ENCODE results near the gene EGFLAM.

EGFLAM gene

DNA sequence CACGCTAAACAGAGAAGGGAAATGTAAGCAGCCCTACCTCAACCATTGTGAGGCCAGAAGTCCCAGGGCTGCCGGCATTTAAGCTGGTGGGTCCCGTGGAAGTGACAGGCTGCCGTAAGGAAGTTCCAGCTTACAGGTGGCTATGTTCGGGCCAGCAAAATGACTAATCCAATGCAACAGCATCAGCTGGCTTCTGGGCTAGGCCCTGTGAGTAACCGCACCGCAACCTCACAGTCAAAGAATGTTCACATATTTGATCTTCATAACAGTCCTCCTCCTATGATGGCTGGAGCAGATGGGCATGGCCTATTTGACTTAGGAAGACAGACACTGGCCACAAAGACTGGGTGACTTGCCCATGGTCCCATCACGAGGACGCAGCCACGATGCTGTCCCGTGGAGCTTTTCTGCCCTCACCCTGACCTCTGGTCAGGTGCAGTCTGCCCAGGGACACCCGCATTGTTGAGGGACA, 209.9 kb downstream of the EGFLAM start:
- H3K27me3 Mint-ChIP-seq: peaks cover 21% of the 10 kb centered on the region
- no peak overlapping the region for H3K4me3 Mint-ChIP-seq
- H3K27ac Mint-ChIP-seq: no peak overlapping the region
- H3K4me1 Mint-ChIP-seq: no peaks in the 10 kb centered on the region
- ATAC-seq: no peak
- no peak for DNase-seq
- no peaks in the 10 kb centered on the region for H3K9me3 Mint-ChIP-seq

DNA sequence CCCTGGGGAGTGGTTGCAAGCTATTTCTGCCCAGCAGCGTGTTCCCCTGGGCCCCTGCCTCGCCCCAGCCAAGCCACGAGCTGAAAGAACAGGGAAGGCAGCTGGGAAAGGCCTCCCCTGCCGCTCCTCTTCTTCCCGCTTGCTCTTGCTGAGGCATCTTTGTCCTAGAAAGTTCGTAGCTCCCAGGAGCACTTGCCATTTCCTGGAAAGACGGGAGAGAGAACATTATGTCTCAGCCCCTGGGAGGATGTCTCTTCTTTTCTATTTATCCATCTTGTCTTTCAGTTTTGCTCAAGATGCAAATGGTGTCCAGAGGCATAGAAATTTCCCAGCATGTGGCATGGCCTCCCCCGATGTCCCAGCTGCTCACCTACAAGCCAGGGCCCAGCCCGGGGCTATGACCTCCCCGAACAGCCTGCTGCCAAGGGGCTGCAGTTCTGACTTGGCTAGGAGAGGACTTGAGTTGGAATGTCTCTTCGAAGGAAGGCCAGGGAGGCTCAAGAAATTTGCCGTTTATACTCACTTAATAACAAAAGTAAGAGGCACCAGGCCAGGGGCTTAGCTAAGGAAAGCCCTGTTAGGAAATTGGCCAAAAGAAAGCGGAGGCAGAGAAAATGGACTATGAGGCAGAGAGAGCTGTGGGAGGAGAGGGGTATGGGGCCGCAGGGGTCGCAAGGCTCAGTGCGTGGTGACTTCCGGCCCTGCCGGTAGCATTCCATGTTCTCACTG, 210.8 kb downstream of the EGFLAM start:
- no peak overlapping the region for H3K27ac Mint-ChIP-seq
- H3K4me3 Mint-ChIP-seq: no peak overlapping the region
- no peaks in the 10 kb centered on the region for H3K9me3 Mint-ChIP-seq
- ATAC-seq (no peak), DNase-seq (no peak)
- peaks cover 30% of the 10 kb centered on the region for H3K27me3 Mint-ChIP-seq
- H3K4me1 Mint-ChIP-seq: no peaks in the 10 kb centered on the region

DNA sequence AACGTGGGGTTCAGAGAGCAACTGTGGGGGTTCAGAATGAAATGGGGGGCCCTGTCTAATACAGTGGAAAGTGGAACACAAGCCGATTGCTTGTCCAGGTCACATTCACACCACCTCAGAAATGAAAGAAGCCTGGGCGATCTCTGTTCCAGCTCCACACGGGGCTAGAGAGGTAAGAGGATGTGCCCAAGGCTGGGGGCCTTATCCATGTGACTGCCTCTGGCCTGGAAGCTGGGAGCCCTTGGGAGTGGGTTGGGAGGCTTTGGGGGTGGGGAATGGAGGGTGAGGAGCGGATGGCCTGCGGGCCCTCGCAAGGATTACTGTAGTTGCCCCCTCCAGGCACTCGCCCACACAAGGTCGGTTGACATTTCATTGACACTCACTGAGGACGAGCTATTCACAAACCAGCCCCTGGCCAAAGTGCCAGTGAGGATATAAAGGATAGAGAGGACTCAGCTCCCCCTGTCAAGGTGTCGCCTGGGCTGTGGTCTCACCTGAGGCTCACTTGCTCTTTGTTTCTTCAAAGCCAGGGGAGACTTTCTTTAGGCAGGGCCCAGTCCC, 211.4 kb downstream of the EGFLAM start:
- Mint-ChIP-seq H3K9me3 (no peaks in the 10 kb centered on the region), H3K27me3 (peaks cover 36% of the 10 kb centered on the region), H3K4me1 (no peaks in the 10 kb centered on the region), H3K27ac (no peak overlapping the region), H3K4me3 (no peak overlapping the region)
- no peak for ATAC-seq
- DNase-seq: no peak

DNA sequence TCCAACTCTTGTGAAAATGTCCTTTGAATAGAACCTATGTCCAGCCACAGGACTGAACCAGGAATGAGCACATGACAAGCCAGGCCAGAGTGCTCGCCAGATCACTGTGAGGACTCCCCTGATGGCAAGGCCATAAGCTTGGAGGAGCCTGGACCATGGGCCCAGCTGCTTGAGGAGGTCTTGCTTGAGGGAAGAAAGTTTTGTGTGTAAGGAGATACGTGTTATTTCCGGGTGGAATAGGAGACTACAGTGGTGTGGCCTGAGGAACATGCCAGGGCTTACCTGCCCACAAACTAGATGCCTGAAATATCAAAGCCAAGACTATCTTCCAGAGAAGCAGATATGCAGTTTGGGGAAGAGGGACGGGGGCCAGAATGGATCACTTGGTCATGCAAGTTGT, 213.3 kb downstream of the EGFLAM start:
- no peaks in the 10 kb centered on the region for H3K9me3 Mint-ChIP-seq
- no peak for DNase-seq

GRCh38 chr5:38472541-38472940, 214.2 kb downstream of the EGFLAM start:
- peaks cover 54% of the 10 kb centered on the region for H3K27me3 Mint-ChIP-seq
- peak; percentile 12 for ATAC-seq
- DNase-seq: no peak
- no peaks in the 10 kb centered on the region for H3K9me3 Mint-ChIP-seq
- H3K4me1 Mint-ChIP-seq: no peaks in the 10 kb centered on the region
- H3K27ac Mint-ChIP-seq: no peak overlapping the region
- no peak overlapping the region for H3K4me3 Mint-ChIP-seq

More for the DNA sequence above, 213.3 kb downstream of the EGFLAM start:
- H3K4me1 Mint-ChIP-seq: no peaks in the 10 kb centered on the region
- H3K4me3 Mint-ChIP-seq: no peak overlapping the region
- peaks cover 48% of the 10 kb centered on the region for H3K27me3 Mint-ChIP-seq
- no peak overlapping the region for H3K27ac Mint-ChIP-seq
- no peak for ATAC-seq

DNA sequence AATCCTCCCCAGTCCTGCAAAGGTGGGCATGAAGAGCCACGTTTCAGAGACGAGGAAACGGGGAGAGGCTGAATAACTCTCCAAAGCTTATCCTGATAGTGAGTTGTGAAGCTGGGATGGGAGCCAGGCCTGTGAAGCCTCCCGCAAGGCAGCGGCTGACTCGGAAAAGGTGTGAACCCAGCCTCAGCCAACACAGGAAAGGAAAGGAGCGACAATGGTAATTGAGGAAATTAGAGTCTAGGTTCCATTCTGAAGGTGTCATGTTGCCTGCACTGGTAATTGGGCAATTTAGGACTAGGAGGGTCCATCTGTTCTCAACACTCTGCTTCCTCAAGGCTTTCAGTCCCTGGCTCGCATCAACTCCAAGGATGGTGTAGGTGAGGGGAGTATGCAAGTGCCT, 214.6 kb downstream of the EGFLAM start:
- H3K27ac Mint-ChIP-seq: no peak overlapping the region
- H3K4me3 Mint-ChIP-seq: no peak overlapping the region
- peaks cover 58% of the 10 kb centered on the region for H3K27me3 Mint-ChIP-seq
- H3K9me3 Mint-ChIP-seq: no peaks in the 10 kb centered on the region
- no peaks in the 10 kb centered on the region for H3K4me1 Mint-ChIP-seq
- no peak for DNase-seq
- no peak for ATAC-seq

DNA sequence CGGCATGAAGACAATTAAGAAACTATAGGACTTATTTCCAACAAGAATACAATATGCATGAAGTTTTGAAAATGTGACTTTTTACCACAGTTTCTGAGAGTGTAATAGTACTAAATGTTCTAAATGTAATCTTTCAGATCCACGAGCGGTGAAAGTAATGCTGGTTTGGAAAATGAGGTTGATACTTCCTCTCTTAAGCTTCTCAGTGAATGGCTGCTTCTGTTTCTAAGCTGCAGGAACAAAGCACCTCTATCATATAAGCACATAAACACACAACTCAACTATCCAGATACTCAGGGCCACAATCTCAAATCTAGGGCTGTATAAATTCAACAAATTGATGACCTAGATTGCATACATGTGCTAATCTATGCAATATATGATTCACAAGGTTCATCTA, 219.8 kb downstream of the EGFLAM start:
- Mint-ChIP-seq H3K4me3 (no peak overlapping the region), H3K4me1 (no peaks in the 10 kb centered on the region), H3K9me3 (no peaks in the 10 kb centered on the region), H3K27ac (no peak overlapping the region), H3K27me3 (peaks cover 73% of the 10 kb centered on the region)
- DNase-seq (no peak), ATAC-seq (no peak)

DNA sequence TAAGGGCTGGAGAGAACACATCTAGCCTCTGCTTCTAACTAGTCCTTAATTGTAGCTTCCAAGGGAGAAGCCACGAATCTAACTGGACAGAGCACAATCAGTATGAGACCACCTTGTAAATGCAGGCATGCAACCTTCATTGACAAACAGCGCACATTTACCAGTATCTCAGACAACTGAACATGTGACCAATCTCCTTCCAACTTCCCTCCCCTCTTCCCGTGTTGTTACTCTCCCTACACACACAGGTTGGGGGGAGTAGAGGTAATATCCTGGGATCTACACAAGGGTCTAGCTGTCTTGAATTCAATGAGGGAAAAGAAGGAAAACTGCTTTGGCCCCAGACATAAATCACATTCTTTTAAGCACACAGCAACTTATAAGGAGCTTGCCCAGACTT, 220.5 kb downstream of the EGFLAM start:
- Mint-ChIP-seq H3K27ac (no peak overlapping the region), H3K4me1 (no peaks in the 10 kb centered on the region), H3K4me3 (no peak overlapping the region), H3K9me3 (no peaks in the 10 kb centered on the region), H3K27me3 (peaks cover 71% of the 10 kb centered on the region)
- DNase-seq (no peak), ATAC-seq (no peak)

DNA sequence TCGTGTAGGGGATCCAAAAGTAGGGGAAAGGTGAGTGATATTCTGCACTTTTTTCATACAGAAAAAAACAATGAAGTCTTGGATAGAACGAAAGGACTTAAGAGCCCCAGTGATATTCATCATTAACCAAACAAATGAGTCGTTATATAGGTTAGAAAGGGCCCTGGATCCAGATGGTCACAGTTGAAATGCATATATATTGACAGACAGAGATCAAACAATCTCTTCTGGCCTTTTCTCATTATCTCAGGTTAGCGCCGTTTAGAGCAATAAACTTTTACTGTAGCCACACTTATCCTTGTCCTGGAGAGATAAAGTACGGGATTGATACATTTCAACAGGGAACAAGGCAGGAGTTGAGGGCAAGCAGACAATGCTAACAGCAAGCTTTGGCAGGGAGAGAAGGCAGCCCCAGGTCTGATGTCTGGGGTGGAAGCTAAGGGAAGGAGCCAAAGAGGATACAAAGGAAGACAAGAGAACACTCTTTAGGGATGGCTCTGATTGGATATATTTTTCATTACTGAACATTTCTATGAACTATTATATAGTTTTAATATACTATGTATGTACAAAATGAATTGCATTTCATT, 221.1 kb downstream of the EGFLAM start:
- peaks cover 70% of the 10 kb centered on the region for H3K27me3 Mint-ChIP-seq
- no peak overlapping the region for H3K27ac Mint-ChIP-seq
- H3K4me1 Mint-ChIP-seq: no peaks in the 10 kb centered on the region
- ATAC-seq (no peak), DNase-seq (no peak)
- H3K4me3 Mint-ChIP-seq: no peak overlapping the region
- H3K9me3 Mint-ChIP-seq: no peaks in the 10 kb centered on the region

GRCh38 chr5:38483805-38484398, 225.5 kb downstream of the EGFLAM start:
- DNase-seq: no peak
- no peak for ATAC-seq
- Mint-ChIP-seq H3K4me1 (no peaks in the 10 kb centered on the region), H3K27ac (peak overlapping the region in 1 of 2 donors; percentile 75), H3K9me3 (no peaks in the 10 kb centered on the region), H3K4me3 (no peak overlapping the region), H3K27me3 (peaks cover 75% of the 10 kb centered on the region)

DNA sequence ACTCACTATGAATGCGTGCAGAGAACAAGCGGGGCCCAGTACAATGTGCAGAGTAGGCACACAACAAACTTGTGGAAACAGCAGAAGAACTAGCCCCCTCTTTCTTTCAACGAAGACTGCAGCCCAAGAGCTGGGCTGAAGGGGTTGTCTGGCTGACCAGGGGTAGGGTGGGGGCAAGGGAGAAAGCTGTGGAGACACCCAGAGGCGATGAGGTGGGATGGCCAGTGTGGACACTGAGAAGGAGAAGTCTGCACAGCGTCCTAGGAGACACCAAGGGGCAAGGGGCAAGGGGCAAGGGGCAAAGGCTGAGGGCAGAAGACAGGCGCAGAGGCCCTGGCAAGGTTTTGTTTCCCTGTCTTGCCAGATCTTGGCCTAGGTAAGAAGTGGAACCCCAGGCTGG, 235.8 kb downstream of the EGFLAM start:
- Mint-ChIP-seq H3K27ac (no peak overlapping the region), H3K27me3 (peaks cover 31% of the 10 kb centered on the region), H3K4me3 (no peak overlapping the region), H3K4me1 (no peaks in the 10 kb centered on the region), H3K9me3 (no peaks in the 10 kb centered on the region)
- ATAC-seq (no peak), DNase-seq (no peak)

DNA sequence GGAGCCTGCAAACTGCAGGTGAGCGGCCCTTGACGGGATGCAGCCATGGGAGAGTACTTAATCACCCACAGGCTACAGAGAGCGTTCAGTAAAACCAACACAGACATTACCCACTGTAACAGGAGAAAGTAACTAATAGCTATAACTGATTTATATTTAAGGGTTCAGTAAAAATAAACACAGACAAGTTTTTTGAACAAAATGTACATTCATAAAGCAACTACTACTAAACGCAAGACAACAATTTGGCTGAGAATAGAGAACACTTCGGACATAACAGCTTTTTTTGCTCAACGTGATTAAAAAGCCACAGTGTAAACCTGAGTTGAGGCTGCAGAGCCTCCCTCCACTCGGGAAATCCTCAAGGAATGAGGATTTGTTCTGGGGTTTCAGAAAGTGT, 236.4 kb downstream of the EGFLAM start:
- Mint-ChIP-seq H3K4me3 (no peak overlapping the region), H3K27ac (no peak overlapping the region), H3K4me1 (no peaks in the 10 kb centered on the region), H3K27me3 (peaks cover 30% of the 10 kb centered on the region), H3K9me3 (no peaks in the 10 kb centered on the region)
- ATAC-seq (no peak), DNase-seq (no peak)

DNA sequence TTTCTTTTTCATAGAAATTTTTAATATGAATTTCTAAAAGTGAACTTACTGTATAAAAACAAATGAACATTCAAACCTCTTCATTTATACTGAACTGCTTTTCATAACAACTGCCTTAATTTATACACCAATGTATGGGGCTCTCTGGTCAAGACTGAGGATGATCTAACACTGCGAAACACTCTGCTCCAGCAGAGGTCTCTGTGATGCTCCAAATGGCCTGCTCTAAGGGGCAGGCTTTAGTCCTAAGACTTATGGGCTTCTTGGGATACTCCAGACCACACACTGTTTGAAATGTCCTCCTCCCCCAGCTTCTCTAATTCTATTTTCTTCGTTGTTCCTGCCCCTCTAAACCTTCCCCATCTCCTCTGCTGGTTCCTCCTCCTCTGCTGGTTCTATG, 239.6 kb downstream of the EGFLAM start:
- no peak for ATAC-seq
- Mint-ChIP-seq H3K4me1 (no peaks in the 10 kb centered on the region), H3K4me3 (no peak overlapping the region), H3K9me3 (no peaks in the 10 kb centered on the region), H3K27me3 (peaks cover 13% of the 10 kb centered on the region), H3K27ac (no peak overlapping the region)
- no peak for DNase-seq

GRCh38 chr5:38500573-38501260, 242.4 kb downstream of the EGFLAM start:
- ATAC-seq (no peak), DNase-seq (no peak)
- H3K27me3 Mint-ChIP-seq: no peaks in the 10 kb centered on the region

GRCh38 chr5:38506302-38506701, 247.9 kb downstream of the EGFLAM start:
- no peak overlapping the region for H3K27ac Mint-ChIP-seq
- H3K27me3 Mint-ChIP-seq: peaks cover 5% of the 10 kb centered on the region
- H3K9me3 Mint-ChIP-seq: no peaks in the 10 kb centered on the region
- no peak for ATAC-seq
- H3K4me1 Mint-ChIP-seq: no peaks in the 10 kb centered on the region
- no peak for DNase-seq
- H3K4me3 Mint-ChIP-seq: no peak overlapping the region

More at GRCh38 chr5:38500573-38501260, 242.4 kb downstream of the EGFLAM start:
- Mint-ChIP-seq H3K4me1 (no peaks in the 10 kb centered on the region), H3K27ac (peak overlapping the region in 1 of 2 donors; percentile 52), H3K9me3 (no peaks in the 10 kb centered on the region), H3K4me3 (no peak overlapping the region)

DNA sequence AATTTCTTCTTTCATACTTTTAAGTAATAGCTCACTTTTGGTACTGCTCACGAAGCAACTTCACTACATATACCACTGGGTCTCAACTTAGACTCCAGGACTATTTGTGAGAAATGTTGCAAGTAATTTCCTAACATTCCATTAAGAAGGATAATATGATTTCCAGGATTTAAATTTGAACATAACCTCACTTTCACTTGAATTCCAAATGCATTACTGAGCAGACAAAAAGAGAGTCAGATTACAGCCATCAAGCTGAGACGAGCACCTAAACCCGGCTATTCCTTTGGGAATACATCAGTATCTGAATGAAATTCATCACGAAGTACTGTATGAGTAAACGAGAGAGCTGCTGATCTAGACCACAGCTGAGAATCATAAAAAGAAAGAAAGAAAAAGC, 250.8 kb downstream of the EGFLAM start:
- Mint-ChIP-seq H3K9me3 (no peaks in the 10 kb centered on the region), H3K27me3 (peaks cover 22% of the 10 kb centered on the region), H3K27ac (no peak overlapping the region), H3K4me3 (no peak overlapping the region), H3K4me1 (no peaks in the 10 kb centered on the region)
- no peak for ATAC-seq
- no peak for DNase-seq
